Stimulated activated CD8-positive, alpha-beta memory T cell treated with anti-CD3 and anti-CD28 coated beads, Interleukin-2, amount 100 ng/mL, for 48 hours (primary cell): Measurements from ENCODE around the gene LRRN4.

Experiments
- DNase-seq, 2 donors: peaks; one replicate each; pipeline ENCODE4 v3.0.0-alpha.2; 2020; ENCODE audit warnings: low read depth in 2 of 2

Gene LRRN4

GRCh38 chr20:6030453-6031080, 23.3 kb downstream of the LRRN4 start:
- DNase-seq, result no peak

GRCh38 chr20:6029538-6029937, 24.3 kb downstream of the LRRN4 start:
- DNase-seq, result no peak

- no peak for DNase-seq
These were observed 25.0 kb downstream of the LRRN4 start for GRCh38 chr20:6028818-6029217.

- DNase-seq, result no peak
These were observed 27.8 kb downstream of the LRRN4 start for GRCh38 chr20:6026051-6026450.

GRCh38 chr20:6024768-6025167, 29.1 kb downstream of the LRRN4 start:
- no peak for DNase-seq

- no peak for DNase-seq
These were observed 36.0 kb downstream of the LRRN4 start for GRCh38 chr20:6017880-6018279.

- no peak for DNase-seq
These were observed 36.4 kb downstream of the LRRN4 start for GRCh38 chr20:6017467-6017866.

GRCh38 chr20:6014957-6015356, 38.9 kb downstream of the LRRN4 start:
- no peak for DNase-seq

- no peak for DNase-seq
These were observed 39.8 kb downstream of the LRRN4 start for GRCh38 chr20:6014017-6014416.

- no peak for DNase-seq
These were observed 41.7 kb downstream of the LRRN4 start for GRCh38 chr20:6012179-6012578.

- DNase-seq, result no peak
These were observed 45.6 kb downstream of the LRRN4 start for GRCh38 chr20:6008254-6008653.

GRCh38 chr20:6007529-6008103, 46.2 kb downstream of the LRRN4 start:
- DNase-seq, result no peak

GRCh38 chr20:6007094-6007528, 46.7 kb downstream of the LRRN4 start:
- no peak for DNase-seq

GRCh38 chr20:6006603-6006949, 47.3 kb downstream of the LRRN4 start:
- no peak for DNase-seq

- no peak for DNase-seq
These were observed 53.0 kb downstream of the LRRN4 start for GRCh38 chr20:6000871-6001270.

GRCh38 chr20:5999783-6000182, 54.1 kb downstream of the LRRN4 start:
- DNase-seq, result no peak

- DNase-seq, result peak in 1 of 2 donors; percentile 11
These were observed 57.1 kb downstream of the LRRN4 start for GRCh38 chr20:5996765-5997164.

- DNase-seq, result no peak
These were observed 62.0 kb downstream of the LRRN4 start for GRCh38 chr20:5991623-5992441.

- no peak for DNase-seq
These were observed 62.9 kb downstream of the LRRN4 start for GRCh38 chr20:5990946-5991345.
